ENCODE measurements around the gene ACSM3.

GRCh38 chr16:20727181-20727580 lies 36.6 kb upstream of the ACSM3 start:
- TF ChIP-seq CTCF (conservative IDR thresholded peaks at IDR 0.05 in 1 of 2, IDR thresholded peaks at IDR 0.05 in 1 of 2; ENCODE audit: extremely low read depth in 1 of 2, insufficient read depth in 1 of 2, low read depth in 1 of 2, low read length in 2 of 2): no peak
- no peak for TF ChIP-seq EZH2 (IDR thresholded peaks at IDR 0.05; ENCODE audit: borderline replicate concordance, low read length)
